ENCODE measurements around the gene ZBTB6.
"Not testable (repeated sequence)": the region's sequence is repeated elsewhere in the genome, so short reads cannot be mapped to it uniquely, and the experiment has no call there.

The ZBTB6 gene

DNA sequence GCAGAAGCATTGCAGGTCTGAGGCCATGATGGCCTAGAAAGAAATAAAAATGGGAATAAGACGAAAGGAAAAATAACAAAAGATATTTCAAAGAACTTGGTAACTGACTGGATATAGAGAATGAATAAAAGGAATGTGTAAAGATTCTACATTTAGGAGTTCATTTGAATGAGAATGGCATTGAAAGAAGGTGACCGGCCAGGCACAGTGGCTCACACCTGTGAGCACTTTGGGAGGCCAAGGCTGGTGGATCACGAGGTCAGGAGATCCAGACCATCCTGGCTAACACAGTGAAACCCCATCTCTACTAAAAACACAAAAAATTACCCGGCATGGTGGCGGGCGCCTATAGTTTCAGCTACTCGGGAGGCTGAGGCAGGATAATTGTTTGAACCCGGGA lies 9.6 kb upstream of the ZBTB6 start:
- no peak for DNase-seq

DNA sequence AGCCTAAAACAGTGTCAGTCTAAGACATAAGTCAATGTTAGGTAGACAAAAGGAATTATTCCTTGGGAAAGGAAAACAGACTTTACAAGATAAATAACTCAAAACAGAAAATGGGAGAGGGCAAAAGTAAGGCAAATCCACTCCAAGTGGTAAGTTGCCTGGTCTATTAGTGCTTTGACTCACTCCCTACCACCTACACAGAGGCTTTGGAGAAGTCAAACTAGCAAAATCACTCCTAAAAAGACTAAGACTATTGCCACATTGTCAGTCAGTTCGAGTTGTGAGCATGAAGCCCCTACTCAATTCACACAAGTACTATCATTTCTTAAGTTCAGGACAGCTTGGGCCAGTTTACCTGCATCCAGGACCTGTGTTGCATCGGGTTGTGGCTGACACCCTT lies 5.2 kb upstream of the ZBTB6 start:
- no peak for DNase-seq

DNA sequence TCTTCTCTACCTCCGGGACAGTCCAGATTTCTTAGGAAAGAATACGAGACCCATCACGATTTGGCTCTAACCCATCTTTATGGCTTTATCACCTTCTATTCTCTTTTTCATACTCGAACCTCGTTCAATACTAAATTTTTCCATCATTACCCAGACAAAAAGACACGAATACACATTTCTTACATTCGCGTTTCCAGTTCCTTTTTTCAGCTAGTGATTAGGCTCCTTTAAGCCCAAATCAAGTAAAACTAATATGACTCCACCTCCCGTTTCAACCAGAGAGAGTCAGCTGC lies 506 bp downstream of the ZBTB6 start:
- no peak for DNase-seq

DNA sequence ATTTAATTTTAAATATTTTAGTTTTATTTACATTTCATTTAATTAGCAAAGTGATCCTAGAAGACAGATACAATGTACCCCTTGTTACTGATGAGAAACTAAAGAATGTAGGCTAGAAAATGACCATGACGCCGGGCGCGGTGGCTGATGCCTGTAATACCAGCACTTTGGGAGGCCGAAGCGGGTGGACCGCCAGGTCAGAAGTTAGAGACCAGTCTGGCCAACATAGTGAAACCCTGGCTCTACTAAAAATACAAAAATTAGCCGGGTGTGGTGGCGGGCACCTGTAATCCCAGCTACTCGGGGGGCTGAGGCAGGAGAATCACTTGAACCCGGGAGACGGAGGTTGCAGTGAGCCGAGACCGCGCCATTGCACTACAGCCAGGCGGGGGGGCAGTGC lies 7.0 kb downstream of the ZBTB6 start:
- not testable (repeated sequence) for DNase-seq

DNA sequence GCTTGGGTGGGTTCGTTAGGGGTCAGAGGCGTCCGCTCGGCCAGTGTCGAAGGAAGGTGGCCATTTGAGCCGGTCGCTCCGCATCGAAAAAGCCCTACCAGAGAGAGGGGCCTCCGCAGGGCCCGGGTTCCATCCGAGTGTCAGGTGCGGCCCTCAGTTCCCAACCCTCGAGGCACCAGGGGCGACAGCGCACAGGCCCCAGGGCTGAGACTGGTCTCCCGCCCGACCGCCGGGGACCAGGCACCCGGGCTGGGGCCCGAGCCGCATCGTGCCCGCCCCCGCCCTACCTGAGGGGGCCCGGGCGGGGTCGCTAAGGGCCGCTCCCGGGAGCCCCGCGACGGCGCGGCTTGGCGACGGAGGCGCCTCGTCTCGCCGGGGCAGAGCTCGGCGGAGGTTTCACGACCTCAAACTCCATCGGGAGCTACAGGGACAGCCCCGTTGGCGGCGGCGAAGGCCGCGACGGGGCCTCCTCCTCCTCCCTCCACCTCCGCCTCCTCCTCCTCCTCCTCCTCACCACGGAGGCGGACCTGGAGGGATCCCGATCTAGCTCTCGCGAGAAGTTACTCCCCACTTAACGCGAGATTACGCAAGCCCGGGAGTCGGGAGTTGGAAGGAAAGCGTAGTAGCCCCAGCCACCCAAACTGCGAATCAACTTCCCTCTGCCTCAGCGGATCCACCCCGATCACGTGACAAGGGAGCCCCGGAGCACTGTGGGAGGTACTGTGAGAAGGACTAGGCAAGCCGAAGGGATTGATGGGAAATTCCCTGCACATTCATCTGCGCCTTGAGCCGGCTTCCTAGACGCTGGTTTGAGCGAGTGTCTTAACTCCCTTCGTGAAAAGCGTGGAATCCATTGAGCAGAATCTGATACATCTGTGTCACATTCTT lies 8.1 kb downstream of the ZBTB6 start, which contains the start of gene RC3H2:
Gene RC3H2 (minus strand): TSS at position 537 of the 888 bp plus-strand sequence. CDS start 7,850 bp downstream, outside the sequence.
- DNase-seq = peak; percentile 100

DNA sequence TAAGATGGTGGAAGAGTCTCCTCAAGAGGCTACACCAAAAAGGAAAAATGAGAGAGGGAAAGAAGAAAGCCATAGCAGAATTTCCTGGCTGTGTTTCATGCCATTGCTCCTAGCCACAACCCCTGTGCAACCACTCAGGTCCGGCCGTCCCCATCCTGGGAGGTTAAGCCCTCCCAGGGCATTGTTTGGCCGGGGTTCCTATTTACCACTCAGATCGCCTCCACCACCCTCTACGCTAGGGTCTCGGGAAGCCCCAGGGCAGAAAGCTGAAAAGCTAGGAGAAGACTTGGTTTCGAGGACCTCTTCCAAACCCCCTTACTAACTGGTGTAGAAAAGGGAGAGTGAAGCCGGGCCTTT lies 8.7 kb downstream of the ZBTB6 start:
- DNase-seq = peak; percentile 56

DNA sequence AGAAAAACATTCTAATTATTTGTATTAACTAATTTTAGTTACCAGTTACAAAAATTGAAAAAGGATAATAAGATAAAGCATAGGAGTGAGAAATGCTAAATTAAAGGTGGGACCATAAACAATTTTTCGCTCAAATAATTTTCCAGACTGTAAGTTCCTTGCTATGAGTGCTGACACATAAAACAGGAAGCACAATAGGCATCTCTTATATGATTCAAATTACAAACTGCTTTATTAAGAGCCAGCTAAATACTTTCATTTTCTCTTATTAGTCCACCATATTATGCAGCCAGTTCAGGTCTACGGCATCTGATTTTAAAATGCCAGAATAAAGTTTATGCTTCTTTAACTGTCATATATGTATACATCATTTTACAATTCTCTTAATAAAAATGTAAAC lies 12.3 kb downstream of the ZBTB6 start:
- peak; percentile 29 for DNase-seq

DNA sequence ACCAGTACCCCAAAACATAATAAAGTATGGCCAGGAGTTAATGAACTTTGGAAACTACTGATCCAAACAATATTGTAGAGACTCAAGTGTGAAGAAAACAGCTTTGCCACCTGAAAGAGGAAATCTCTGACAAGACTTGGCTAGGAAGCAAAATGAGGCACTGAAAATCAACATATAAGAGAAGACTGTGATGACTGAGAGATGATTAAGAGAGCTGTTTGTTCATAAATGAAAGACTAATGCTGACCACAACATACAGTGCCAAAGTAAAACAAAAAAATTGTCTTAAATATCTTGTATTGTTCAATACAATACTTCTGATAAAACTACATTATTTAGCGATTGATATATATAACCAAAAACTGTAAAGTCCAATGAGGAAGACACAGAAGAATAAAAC lies 15.2 kb downstream of the ZBTB6 start:
- DNase-seq = peak; percentile 9

DNA sequence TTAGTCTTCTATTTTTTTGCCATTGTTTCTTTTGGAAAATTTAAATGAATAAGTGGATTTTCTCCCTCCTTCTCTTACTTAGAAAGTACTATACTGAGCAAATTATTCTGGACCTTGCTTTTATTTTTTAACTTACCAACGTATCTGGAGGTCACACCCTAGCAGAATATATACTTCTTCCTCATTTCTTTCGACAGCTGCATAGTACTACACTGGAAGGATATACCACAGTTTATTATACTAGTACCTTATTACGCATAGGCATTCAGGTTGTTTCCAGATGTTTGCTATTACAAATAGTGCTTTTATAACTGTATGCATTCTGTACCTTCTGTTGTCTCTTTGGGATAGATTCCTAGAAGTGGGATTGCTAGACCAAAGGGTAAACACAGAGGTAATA lies 24.6 kb downstream of the ZBTB6 start:
- DNase-seq = no peak

DNA sequence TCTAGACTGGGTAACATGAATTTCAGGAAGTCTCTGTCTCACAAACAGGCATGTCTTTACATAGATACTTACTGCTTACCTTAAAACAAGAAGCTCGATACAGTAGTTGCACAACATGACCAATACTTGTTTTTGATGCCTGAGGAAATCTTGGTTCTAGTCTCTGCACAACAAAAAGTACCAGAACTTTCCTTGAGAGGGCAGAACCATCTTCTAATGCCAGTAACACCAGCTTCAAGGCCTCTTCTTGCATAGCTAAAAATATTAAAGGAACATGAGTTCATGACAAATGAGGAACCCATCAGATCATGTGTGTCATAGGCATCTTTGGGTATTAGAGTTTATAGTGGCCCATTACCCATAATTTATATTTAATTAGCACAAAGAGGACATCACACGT lies 30.0 kb downstream of the ZBTB6 start:
- no peak for DNase-seq

DNA sequence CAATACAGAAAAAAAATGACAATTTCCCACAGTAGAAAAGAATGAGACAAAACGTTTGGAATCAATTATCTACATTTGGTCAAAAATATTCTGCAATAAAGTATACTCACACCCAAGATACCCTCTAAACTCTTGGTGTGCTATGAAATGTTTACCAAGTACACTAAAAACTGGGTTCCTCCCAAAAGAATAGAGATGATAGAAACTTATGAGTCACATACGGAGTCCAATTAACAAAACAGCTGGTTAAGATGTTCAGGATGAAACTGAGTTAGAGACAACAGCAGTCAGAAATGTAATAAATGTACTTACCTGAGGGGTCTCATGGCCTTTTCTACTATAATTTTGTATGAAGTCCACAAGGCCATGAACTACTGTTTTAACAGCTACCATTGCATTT lies 33.7 kb downstream of the ZBTB6 start:
- DNase-seq = no peak

DNA sequence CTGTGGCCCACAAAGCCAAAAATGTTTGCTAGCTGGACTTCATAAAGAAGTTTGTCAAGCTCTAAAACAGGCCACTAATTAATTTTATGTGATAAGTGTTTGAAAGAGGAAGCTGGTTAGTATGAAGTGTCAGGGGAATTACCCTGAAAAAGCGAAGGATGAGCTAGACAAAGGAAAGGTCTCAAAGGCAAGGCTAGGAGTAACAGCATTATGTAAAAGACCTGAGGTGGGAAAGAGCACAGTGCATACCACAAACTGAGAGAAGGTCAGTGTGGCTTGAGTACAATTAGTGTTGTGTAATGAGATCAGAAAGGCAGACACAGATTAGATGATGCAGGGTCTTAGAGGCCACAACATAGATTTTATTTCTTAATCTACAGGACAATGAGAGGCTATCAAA lies 37.6 kb downstream of the ZBTB6 start:
- DNase-seq = no peak

DNA sequence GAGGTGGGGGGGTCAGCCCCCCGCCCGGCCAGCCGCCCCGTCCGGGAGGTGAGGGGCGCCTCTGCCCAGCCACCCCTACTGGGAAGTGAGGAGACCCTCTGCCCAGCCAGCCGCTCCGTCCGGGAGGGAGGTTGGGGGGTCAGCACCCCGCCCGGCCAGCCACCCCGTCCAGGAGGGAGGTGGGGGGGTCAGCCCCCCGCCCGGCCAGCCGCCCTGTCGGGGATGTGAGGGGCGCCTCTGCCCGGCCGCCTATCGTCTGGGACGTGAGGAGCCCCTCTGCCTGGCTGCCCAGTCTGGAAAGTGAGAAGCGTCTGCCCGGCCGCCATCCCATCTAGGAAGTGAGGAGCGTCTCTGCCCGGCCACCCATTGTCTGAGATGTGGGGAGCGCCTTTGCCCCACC lies 45.8 kb downstream of the ZBTB6 start:
- not testable (repeated sequence) for DNase-seq

DNA sequence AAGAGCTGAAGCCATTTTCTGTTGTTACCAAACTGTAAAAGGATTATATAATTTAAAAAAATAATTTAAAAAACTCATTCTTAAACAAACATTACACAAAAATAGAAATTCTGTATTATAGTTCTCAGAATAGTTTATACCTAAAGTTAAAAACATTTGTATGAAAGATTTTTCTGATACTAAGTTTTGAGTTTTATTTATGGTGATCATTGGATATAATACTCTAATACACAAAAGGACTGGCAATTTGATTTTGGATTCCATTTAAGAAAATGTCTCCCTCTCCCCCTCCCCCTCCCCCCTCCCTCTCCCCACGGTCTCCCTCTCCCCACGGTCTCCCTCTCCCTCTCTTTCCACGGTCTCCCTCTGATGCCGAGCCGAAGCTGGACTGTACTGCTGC lies 47.0 kb downstream of the ZBTB6 start:
- DNase-seq = no peak

DNA sequence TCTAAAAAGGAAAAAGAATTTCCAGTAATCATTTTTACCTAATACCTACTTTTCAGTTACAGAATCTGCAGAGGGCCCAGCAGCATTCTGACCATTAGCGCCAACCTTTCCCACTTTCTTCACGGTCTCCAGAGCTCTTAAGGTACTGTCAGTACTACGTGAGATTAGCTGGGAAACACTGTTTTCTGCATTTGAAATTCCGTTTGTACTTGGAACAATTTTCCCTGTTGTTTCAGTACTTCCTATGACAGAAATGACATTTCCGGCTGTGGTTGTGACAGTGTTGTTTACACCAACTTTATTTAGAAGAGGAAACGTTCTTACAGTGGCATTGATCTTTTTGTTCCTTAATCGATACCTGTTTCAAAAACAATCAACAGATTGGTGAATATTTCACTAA lies 47.8 kb downstream of the ZBTB6 start:
- DNase-seq = no peak

DNA sequence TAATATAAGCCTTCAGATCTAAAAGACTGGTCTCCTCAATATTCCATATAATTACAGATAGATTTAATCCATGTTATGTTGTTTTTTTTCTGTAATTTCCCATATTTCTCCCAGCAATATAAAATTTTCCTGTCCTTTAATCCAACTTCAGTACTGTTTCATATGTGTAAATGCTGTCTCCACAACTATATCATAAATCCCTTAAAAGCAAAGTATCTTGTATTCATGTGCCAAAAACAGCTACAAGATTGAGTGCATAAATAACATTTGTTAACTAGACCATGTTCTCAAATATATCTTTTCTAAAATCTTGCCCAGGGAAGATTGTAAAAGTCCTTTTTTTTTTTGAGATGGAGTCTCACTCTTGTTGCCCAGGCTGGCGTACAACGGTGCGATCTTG lies 49.7 kb downstream of the ZBTB6 start:
- no peak for DNase-seq

DNA sequence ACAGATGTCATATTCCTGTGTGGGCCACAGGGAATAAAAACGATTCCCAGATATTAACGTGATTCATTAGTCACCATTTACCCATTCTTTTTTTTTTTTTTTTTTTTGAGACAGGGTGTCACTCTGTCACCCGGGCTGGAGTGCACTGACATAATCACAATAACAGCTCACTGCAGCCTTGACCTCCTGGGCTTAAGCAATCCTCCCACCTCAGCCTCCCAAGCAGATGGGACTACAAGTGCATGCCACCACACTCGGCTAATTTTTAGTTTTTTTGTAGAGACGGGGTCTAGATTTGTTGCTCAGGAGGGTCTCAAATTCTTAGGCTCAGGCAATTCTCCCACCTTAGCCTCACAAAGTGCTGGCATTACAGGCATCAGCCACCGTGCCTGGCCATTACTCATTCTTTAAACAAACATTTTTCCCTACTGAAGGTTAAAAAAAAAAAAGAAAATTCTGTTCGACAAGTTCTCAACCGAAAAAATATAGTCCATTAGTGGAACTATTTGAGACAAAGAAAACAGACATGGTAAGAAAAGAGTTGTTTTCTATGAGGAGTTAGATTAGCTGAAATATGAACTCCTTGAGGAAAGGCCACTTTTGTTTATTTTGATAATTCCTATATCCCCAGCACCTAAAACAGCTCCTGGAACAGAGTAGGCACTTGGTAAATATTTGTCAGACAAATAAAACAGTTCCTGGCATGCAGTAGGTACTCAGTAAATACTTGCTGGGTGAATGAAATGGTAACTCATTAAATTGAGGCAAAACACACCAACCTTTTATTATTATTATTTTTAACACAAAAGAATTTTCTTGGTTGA lies 52.6 kb downstream of the ZBTB6 start:
- no peak for DNase-seq

All from EL (cell line).